Smooth muscle cell (in vitro differentiated cells): ENCODE data around the gene TRAPPC3. TPM values are rescaled to one million over a fixed set of nuclear protein-coding genes. Genes with fewer than 3 reads are reported as not detected.

ENCODE experiments used
- DNase-seq: peaks from one replicate; lab custom pipeline; 2025; ENCODE audit not compliant: unreplicated experiment; lab: John Stamatoyannopoulos, UW
- H2AFZ ChIP-seq: fragments of 200-600 bp; sonication (generic); 2 replicates; pipeline ENCODE4 v1.6.0; 2016; ENCODE audit warnings: antibody characterized with exemption, low read depth, mild to moderate bottlenecking
- H3F3A ChIP-seq: fragments of 200-600 bp; sonication (generic); 2 replicates; pipeline ENCODE4 v1.6.0; 2017; ENCODE audit warnings: antibody characterized with exemption, low read depth
- H3K27ac ChIP-seq: fragments of 200-600 bp; sonication (generic); 2 replicates; pipeline ENCODE4 v1.5.1; 2016; ENCODE audit warnings: low read depth, mild to moderate bottlenecking
- H3K27me3 ChIP-seq: fragments of 200-600 bp; sonication (generic); 2 replicates; pipeline ENCODE4 v1.6.1; 2016; ENCODE audit warnings: low read depth, mild to moderate bottlenecking
- H3K36me3 ChIP-seq: fragments of 200-600 bp; sonication (generic); 2 replicates; pipeline ENCODE4 v1.5.1; 2016; ENCODE audit warnings: low read depth
- H3K4me1 ChIP-seq: fragments of 200-600 bp; sonication (generic); 2 replicates; pipeline ENCODE4 v1.5.1; 2016; ENCODE audit warnings: low read depth
- H3K4me2 ChIP-seq: fragments of 200-600 bp; sonication (generic); 2 replicates; pipeline ENCODE4 v1.6.0; 2016; ENCODE audit warnings: mild to moderate bottlenecking
- H3K4me3 ChIP-seq: fragments of 200-600 bp; sonication (generic); 2 replicates; pipeline ENCODE4 v1.5.1; 2016; ENCODE audit warnings: mild to moderate bottlenecking
- H3K79me2 ChIP-seq: fragments of 200-600 bp; sonication (generic); 2 replicates; pipeline ENCODE4 v1.6.0; 2016; ENCODE audit warnings: low read depth, mild to moderate bottlenecking
- H3K9ac ChIP-seq: fragments of 200-600 bp; sonication (generic); 2 replicates; pipeline ENCODE4 v1.6.0; 2016; ENCODE audit warnings: low read depth
- H3K9me3 ChIP-seq: fragments of 200-600 bp; sonication (generic); replicated peaks from 2 replicates; pipeline ENCODE4 v1.5.1; 2016; ENCODE audit warnings: low read depth
- H4K20me1 ChIP-seq: fragments of 200-600 bp; sonication (generic); 2 replicates; pipeline ENCODE4 v1.6.0; 2016; ENCODE audit warnings: low read depth
- CTCF ChIP-seq: fragments of 200-600 bp; sonication (generic); IDR thresholded peaks from 2 replicates; pipeline ENCODE4 v1.5.1; 2017; ENCODE audit warnings: borderline replicate concordance, mild to moderate bottlenecking, antibody characterized with exemption; ENCODE audit not compliant: insufficient read depth, poor library complexity, severe bottlenecking
- WGBS: methylation state at CpG from one replicate; pipeline ENCODE4 v1.1.7; 2016; ENCODE audit warnings: low lambda C conversion rate; 5-methylcytosine and 5-hydroxymethylcytosine counted together
- polyA plus RNA-seq: library from polyadenylated mRNA; unstranded; fragments of >200 nt; fragmentation: Nextera tagmentation; extraction: Ambion mirVana; gene quantifications from 2 replicates; pipeline ENCODE4 v1.2.1, GENCODE V29; 2016
- total RNA-seq: library from RNA; depleted of rRNA; stranded (reverse); fragments of >200 nt; gene quantifications from 2 replicates; pipeline ENCODE4 v1.2.3, GENCODE V29; 2014

TRAPPC3 gene
- total and polyA plus RNA-seq, 2 experiments from 2014 or later, result 67.8 to 113 TPM

GRCh38 chr1:36178471-36179219, 29.4 kb upstream of the TRAPPC3 start:
- Histone ChIP-seq H3K9me3 (no peaks in the 10 kb centered on the region), H4K20me1 (peaks cover 63% of the 10 kb centered on the region), H3K79me2 (peaks cover 21% of the 10 kb centered on the region), H3K4me2 (no peak overlapping the region), H3K27ac (no peak overlapping the region), H2AFZ (no peak overlapping the region), H3K9ac (no peak overlapping the region), H3K36me3 (no peaks in the 10 kb centered on the region), H3K27me3 (no peaks in the 10 kb centered on the region), H3K4me1 (peaks cover 10% of the 10 kb centered on the region), H3F3A (peaks cover 14% of the 10 kb centered on the region), H3K4me3 (no peak overlapping the region)
- 75% methylated on average over 53 of the region's 62 CpGs for WGBS
- no peak for TF ChIP-seq CTCF
- no peak for DNase-seq

GRCh38 chr1:36177589-36178431, 28.5 kb upstream of the TRAPPC3 start:
- Histone ChIP-seq H3K27ac (no peak overlapping the region), H3K36me3 (no peaks in the 10 kb centered on the region), H3K9me3 (no peaks in the 10 kb centered on the region), H2AFZ (no peak overlapping the region), H3K79me2 (peaks cover 24% of the 10 kb centered on the region), H3K9ac (no peak overlapping the region), H3F3A (peaks cover 11% of the 10 kb centered on the region), H3K4me1 (peaks cover 10% of the 10 kb centered on the region), H4K20me1 (peaks cover 71% of the 10 kb centered on the region), H3K4me2 (no peak overlapping the region), H3K27me3 (no peaks in the 10 kb centered on the region), H3K4me3 (no peak overlapping the region)
- DNase-seq, result no peak
- 77% methylated on average over 31 of the region's 33 CpGs for WGBS
- no peak for TF ChIP-seq CTCF

- Histone ChIP-seq H3K27ac (peak overlapping the region; percentile 58), H4K20me1 (peaks cover 85% of the 10 kb centered on the region), H3K79me2 (peaks cover 39% of the 10 kb centered on the region), H3K9ac (no peak overlapping the region), H3K27me3 (no peaks in the 10 kb centered on the region), H2AFZ (no peak overlapping the region), H3F3A (peaks cover 3% of the 10 kb centered on the region), H3K36me3 (no peaks in the 10 kb centered on the region), H3K4me1 (peaks cover 13% of the 10 kb centered on the region), H3K9me3 (no peaks in the 10 kb centered on the region), H3K4me2 (no peak overlapping the region), H3K4me3 (no peak overlapping the region)
- TF ChIP-seq CTCF, result no peak
- DNase-seq, result no peak
- 81% methylated on average over 64 of the region's 76 CpGs for WGBS
Measured at GRCh38 chr1:36176106-36176949, 27.0 kb upstream of the TRAPPC3 start.
